Dendritic cell treated with granulocyte-macrophage colony-stimulating factor and Interleukin-4, amounts not matched to agents 40 ng/mL and 50 ng/mL, for 4 days (primary cell): ENCODE measurements around the gene SEMA4F.
"Not testable (repeated sequence)": the region's sequence is repeated elsewhere in the genome, so short reads cannot be mapped to it uniquely, and the experiment has no call there.

Experiments
- H3K27ac Mint-ChIP-seq: one replicate; pipeline ENCODE4 v1.8.0; 2022; ENCODE audit warnings: mild to moderate bottlenecking, mixed read lengths
- H3K27me3 Mint-ChIP-seq: one replicate; pipeline ENCODE4 v1.8.0; 2022; ENCODE audit warnings: mild to moderate bottlenecking, mixed read lengths
- H3K36me3 Mint-ChIP-seq: one replicate; pipeline ENCODE4 v1.8.0; 2022; ENCODE audit warnings: low read depth, mixed read lengths
- H3K4me1 Mint-ChIP-seq: one replicate; pipeline ENCODE4 v1.8.0; 2022; ENCODE audit warnings: low read depth, mixed read lengths
- H3K4me3 Mint-ChIP-seq: one replicate; pipeline ENCODE4 v1.8.0; 2022; ENCODE audit warnings: mild to moderate bottlenecking, moderate library complexity, mixed read lengths
- H3K9me3 Mint-ChIP-seq: one replicate; pipeline ENCODE4 v1.8.0; 2022; ENCODE audit warnings: mixed read lengths
- intact Hi-C: fragments of 100-400 bp; cut with micrococcal nuclease; formaldehyde crosslinking; loops from one replicate; pipeline ENCODE4 v1.15.0; 2022

SEMA4F gene, protein sequence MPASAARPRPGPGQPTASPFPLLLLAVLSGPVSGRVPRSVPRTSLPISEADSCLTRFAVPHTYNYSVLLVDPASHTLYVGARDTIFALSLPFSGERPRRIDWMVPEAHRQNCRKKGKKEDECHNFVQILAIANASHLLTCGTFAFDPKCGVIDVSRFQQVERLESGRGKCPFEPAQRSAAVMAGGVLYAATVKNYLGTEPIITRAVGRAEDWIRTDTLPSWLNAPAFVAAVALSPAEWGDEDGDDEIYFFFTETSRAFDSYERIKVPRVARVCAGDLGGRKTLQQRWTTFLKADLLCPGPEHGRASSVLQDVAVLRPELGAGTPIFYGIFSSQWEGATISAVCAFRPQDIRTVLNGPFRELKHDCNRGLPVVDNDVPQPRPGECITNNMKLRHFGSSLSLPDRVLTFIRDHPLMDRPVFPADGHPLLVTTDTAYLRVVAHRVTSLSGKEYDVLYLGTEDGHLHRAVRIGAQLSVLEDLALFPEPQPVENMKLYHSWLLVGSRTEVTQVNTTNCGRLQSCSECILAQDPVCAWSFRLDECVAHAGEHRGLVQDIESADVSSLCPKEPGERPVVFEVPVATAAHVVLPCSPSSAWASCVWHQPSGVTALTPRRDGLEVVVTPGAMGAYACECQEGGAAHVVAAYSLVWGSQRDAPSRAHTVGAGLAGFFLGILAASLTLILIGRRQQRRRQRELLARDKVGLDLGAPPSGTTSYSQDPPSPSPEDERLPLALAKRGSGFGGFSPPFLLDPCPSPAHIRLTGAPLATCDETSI

DNA sequence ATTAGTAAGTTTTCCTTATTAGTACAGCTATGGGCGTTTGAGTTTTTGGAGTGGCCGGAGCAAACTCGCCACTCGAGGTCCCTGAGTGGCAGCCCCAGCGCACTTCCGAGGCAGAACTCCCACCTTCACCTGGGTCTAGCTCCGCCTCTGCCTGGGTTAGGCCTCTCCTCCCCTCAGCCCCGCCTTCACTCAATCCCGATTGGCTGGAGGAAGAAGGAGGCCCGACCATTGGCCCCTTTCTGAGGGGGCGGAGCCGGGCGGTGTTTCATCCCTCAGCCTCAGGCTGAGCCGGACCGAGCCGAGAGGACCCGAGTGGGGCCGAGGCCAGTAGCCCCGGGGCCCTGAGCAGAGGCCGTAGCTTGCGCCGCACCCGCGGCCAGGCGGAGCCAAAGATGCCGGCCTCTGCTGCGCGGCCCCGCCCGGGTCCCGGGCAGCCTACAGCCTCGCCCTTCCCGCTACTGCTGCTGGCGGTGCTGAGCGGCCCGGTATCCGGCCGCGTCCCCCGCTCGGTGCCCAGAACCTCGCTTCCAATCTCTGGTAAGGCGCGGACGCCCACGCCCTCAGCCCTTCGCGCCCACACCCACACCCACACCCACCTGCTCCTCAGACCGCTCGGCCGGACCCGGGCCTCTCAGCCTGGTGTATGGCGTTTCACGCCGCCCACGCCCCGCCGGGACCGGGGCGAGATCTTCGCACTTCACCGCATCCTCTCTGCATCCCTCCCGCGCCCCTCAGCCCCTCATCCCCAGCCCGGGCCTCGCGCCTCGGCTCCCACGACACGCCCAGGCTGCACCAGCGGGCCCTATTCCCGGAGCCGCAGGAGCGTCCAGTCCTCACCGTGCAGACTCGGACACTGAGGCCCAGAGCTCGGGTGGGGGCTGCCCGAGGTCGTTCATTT is at the start of gene SEMA4F:
TSS of gene SEMA4F (plus strand) at position 263 of the 898 bp plus-strand sequence. CDS start at position 393, 130 bp downstream.
- H3K36me3 Mint-ChIP-seq, result no peaks in the 10 kb centered on the region
- intact Hi-C loops, result no loop called here
- H3K27ac Mint-ChIP-seq, result no peak within 1 kb of the TSS
- H3K27me3 Mint-ChIP-seq, result peaks cover 48% of the 10 kb centered on the region
- no peaks in the 10 kb centered on the region for H3K9me3 Mint-ChIP-seq
- peaks cover 12% of the 10 kb centered on the region for H3K4me1 Mint-ChIP-seq
- H3K4me3 Mint-ChIP-seq, result peak within 1 kb of the TSS; percentile 55

DNA sequence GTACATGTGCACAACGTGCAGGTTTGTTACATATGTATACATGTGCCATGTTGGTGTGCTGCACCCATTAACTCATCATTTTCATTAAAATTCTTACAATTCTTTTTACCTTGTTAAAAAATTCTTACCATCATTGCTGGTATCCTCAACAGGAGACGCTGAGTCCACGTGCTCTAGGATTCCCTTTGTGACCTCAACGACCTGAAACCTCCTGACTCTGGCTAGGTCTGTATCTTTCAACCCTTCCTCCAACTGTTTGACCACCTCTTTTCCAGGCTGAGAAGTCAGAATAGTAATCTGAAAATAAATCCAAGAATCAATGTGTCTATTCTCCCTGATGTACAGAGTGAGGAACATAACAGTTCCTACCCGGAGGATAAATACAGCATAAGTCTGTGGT is 47.1 kb upstream of the SEMA4F start:
- peaks cover 15% of the 10 kb centered on the region for H3K4me1 Mint-ChIP-seq
- H3K27me3 Mint-ChIP-seq, result peaks cover 31% of the 10 kb centered on the region
- no peak overlapping the region for H3K27ac Mint-ChIP-seq
- intact Hi-C loops, result no loop called here
- H3K4me3 Mint-ChIP-seq, result no peak overlapping the region
- no peaks in the 10 kb centered on the region for H3K36me3 Mint-ChIP-seq
- H3K9me3 Mint-ChIP-seq, result no peaks in the 10 kb centered on the region

DNA sequence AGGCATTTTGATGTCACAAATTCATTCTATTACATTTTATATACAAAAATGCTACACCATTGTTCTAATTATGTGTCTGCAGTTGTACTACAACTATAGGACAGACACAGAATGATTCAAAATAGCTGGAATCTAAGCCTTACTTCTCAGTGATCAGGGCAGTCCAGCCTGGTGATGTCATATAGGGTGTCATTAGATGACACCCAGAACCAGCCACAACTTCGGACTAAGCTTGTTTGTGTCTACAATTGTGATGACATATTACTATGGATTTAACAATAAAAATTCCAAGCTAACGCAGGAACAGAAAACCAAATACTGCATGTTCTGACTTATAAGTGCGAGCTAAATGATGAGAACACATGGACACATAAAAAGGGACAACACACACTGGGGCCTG is 36.9 kb upstream of the SEMA4F start:
- Mint-ChIP-seq H3K27me3 (peaks cover 3% of the 10 kb centered on the region), H3K36me3 (no peaks in the 10 kb centered on the region), H3K4me1 (peaks cover 15% of the 10 kb centered on the region), H3K9me3 (no peaks in the 10 kb centered on the region), H3K4me3 (no peak overlapping the region), H3K27ac (no peak overlapping the region)
- intact Hi-C loops, result no loop called here

DNA sequence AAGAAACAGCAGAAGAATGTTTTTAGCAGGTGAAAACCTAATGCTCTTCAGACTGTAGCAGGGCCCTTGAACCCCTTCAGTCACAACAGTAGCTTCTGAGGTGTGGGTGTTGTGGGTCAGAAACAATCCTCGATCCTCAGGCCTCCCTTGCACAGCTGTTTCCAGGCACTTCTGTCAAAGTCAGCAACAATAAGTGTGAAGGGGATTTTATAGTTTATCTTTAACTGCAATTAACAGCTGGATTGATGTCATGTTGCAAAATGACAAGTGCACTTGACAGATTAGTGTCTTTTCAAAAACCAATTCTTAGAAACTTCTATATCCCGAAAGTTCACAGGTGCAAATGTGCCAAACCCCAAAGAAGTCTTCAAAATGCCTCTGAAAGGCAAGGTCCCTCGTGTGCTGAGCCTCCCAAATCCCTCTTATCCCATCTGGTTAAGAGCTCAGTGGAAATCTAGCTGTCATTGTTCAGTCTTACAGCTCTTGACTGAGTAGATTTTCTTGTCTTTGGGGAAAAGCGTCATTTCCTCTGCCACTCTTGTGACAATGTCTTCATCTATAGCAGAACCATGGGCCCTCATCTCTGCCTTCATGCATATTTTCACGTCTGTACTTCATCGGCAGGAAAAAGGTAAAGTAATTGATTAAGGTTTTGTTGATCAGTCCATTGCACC is 35.5 kb upstream of the SEMA4F start:
- intact Hi-C loops, result no loop called here
- Mint-ChIP-seq H3K4me1 (peaks cover 15% of the 10 kb centered on the region), H3K4me3 (no peak overlapping the region), H3K27me3 (no peaks in the 10 kb centered on the region), H3K27ac (no peak overlapping the region), H3K9me3 (no peaks in the 10 kb centered on the region), H3K36me3 (no peaks in the 10 kb centered on the region)

DNA sequence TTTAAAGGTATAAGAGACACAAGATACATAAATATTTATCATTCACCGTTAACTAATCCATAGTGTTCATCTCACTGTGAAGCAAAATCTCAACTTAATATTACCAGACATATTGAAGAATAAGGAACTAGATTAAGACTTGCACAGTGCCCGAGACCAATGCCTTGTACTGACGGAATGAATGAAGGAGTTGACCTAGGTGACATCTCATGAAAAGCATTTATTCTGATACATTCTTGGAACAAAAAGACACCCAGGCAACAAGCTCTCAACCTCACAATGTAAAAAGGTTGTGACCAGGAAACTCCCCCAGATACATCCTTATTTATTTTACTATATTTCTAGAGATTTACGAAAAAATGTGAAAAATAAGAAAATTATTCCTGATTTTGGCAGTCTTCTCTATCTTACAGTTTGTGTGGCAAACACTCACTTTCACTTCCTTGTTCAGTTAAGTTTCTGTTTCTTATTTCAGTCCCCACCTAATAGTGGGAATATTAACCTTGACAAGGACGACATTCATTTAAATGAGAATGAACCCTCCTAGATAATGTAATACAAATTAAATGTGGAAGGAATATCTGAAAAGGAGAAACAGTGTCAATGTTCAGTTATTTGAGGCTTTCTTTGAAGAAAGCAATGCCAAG is 34.3 kb upstream of the SEMA4F start:
- Mint-ChIP-seq H3K27ac (peak overlapping the region; percentile 54), H3K27me3 (no peaks in the 10 kb centered on the region), H3K4me3 (peak overlapping the region; percentile 45), H3K4me1 (peaks cover 15% of the 10 kb centered on the region), H3K9me3 (no peaks in the 10 kb centered on the region), H3K36me3 (no peaks in the 10 kb centered on the region)
- intact Hi-C loops, result no loop called here

DNA sequence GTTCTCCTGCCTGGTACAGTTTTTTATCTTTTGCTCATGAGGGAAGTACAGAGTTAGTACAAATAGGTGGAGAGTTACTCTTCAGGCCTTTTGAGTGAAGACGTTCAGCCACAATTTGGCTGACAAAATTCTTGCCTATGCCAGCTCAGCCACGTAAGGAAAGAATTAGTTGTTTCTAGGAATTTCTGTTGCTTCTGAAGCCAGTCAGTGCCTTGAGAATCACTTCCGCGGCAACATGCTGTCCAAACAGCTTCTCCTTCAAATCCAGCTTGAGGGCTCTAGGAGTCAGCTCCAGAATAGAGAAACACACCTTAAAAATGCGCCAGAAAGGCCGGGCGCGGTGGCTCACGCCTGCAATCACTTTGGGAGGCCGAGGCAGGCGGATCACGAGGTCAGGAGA is 33.4 kb upstream of the SEMA4F start:
- intact Hi-C loops, result no loop called here
- Mint-ChIP-seq H3K9me3 (no peaks in the 10 kb centered on the region), H3K27ac (peak overlapping the region; percentile 54), H3K36me3 (no peaks in the 10 kb centered on the region), H3K27me3 (no peaks in the 10 kb centered on the region), H3K4me3 (no peak overlapping the region), H3K4me1 (peaks cover 15% of the 10 kb centered on the region)

DNA sequence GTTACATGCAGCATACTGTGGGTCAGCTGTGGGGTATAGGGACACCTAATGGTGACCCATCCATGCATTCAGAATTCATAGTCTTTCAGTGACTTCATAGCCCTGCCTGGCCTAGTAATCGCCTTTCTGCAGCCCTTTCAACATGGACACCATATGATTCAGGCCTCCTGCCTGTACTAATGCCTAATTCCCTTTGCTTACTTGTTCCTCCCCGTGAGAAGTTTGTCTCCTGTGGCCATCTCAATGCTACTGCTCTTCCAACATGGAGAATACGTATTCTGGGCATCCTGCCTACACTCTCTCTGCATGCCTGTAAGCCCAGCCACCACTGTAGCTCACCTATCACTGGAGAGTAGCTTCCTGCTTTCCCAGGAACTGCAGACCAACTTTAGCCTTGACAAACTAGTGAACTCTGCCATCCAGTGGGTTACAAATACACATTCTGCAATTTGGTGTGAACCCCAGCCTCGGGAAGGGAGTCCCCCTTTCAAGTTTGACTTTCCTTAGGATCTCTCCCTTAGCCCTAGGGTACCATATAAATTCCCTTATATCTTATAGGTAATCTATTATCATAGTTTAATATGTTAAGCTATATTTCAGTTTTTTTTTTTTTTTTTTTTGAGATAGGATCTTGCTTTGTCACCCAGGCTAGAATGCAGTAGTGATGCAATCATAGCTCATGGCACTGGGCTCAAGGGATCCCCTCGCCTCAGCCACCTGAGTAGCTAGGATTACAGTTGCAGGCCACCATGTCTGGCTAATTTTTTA is 28.2 kb upstream of the SEMA4F start:
- H3K27me3 Mint-ChIP-seq, result no peaks in the 10 kb centered on the region
- no peaks in the 10 kb centered on the region for H3K36me3 Mint-ChIP-seq
- no peak overlapping the region for H3K27ac Mint-ChIP-seq
- intact Hi-C loops, result no loop called here
- no peaks in the 10 kb centered on the region for H3K9me3 Mint-ChIP-seq
- no peak overlapping the region for H3K4me3 Mint-ChIP-seq
- no peaks in the 10 kb centered on the region for H3K4me1 Mint-ChIP-seq

DNA sequence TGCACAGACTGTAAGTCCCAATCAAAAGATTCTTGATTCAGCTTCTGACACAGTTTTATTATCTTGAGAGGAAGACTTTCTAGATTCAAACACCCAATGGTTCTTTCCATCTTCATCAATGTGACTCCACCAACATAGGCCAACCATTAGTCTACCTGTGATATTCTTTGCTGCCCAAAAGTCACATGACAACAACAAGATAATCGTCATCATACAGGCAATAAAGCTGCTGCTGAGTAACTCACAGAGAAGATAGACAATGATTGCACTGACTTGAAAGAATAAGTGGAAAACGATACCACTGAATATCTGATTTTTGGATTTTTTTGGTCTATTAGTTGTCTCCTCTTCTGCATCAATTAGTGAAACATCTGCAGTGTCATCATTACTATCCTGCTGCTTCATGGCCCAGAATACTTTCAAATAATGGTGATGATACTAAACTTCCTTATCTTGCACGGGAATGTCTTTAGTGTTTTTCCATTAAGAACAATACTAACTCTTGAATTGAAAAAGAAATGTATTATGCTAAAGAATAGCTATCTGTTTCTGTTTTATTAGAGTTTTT is 25.4 kb upstream of the SEMA4F start:
- Mint-ChIP-seq H3K4me1 (no peaks in the 10 kb centered on the region), H3K36me3 (no peaks in the 10 kb centered on the region), H3K9me3 (no peaks in the 10 kb centered on the region), H3K27me3 (no peaks in the 10 kb centered on the region), H3K4me3 (no peak overlapping the region), H3K27ac (no peak overlapping the region)
- intact Hi-C loops, result no loop called here

DNA sequence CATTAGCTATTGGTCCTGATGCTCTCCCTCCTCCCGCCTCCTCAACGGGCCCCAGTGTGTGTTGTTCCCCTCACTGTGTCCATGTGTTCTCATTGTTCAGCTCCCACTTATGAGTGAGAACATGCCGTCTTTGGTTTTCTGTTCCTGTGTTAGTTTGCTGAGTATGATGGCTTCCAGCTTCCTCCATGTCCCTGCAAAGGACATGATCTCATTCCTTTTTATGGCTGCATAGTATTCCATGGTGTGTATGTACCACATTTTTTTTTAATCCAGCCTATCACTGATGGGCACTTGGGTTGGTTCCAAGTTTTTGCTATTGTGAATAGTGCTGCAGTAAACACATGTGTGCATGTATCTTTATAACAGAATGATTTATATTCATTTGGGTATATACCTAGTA is 23.6 kb upstream of the SEMA4F start:
- H3K4me1 Mint-ChIP-seq, H3K9me3 Mint-ChIP-seq, H3K27ac Mint-ChIP-seq, H3K27me3 Mint-ChIP-seq, H3K4me3 Mint-ChIP-seq, intact Hi-C loops, H3K36me3 Mint-ChIP-seq: not testable (repeated sequence)

DNA sequence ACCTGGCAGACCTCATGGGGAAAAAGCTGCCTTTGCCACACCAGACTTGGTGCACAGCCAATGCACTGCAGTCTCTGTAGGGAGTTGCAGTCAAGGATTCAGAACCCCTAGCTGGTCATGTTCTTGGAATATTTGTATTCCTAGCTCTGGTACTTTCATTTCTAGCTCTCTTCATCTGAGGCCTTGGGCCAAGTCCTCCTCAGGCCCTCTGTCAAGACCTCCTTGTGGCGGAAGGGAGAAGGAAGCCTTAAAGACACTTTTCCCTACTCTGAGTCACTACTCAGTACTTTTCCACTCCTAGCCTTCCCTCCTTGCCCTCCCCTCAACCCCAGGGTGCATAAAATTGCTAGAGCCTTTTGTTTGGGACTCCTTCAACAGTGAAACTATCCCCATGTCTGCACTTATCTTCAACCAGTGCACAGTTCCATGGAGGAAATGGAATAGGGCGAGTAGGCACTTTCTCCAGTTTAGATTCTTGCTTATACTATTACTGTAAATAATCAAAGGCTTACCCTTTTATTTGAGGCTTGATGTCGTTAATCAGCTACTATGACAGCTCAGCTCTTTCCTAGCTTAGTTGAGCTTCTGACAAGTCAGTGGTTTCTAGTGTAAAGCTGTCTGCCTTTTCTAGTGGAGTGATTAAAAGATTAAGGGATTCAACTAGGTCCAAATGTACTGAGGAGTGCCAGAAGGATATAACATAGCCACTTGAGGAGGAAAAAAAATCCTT is 21.7 kb upstream of the SEMA4F start:
- H3K9me3 Mint-ChIP-seq, result no peaks in the 10 kb centered on the region
- no peak overlapping the region for H3K4me3 Mint-ChIP-seq
- no peaks in the 10 kb centered on the region for H3K36me3 Mint-ChIP-seq
- no peaks in the 10 kb centered on the region for H3K4me1 Mint-ChIP-seq
- intact Hi-C loops, result no loop called here
- H3K27ac Mint-ChIP-seq, result no peak overlapping the region
- peaks cover 10% of the 10 kb centered on the region for H3K27me3 Mint-ChIP-seq

DNA sequence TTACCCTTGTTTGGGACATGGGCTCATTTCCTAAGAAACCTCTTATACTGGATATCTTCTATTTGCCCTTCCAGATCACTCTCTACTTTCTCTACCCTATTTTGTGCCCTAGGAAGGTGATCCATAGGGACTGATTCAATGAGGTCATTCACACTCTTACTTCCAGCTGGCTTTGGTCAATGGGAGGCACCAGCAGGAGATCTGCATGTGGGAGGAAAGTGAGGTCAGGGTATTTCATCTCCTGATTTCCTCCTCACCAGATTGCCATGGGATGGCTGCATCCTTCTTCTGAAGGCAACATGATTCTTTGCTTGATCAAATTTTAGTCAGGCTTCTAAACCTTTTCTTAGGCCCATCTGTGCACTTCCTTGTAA is 21.1 kb upstream of the SEMA4F start:
- peaks cover 12% of the 10 kb centered on the region for H3K27me3 Mint-ChIP-seq
- H3K27ac Mint-ChIP-seq, result no peak overlapping the region
- no peaks in the 10 kb centered on the region for H3K4me1 Mint-ChIP-seq
- H3K9me3 Mint-ChIP-seq, result no peaks in the 10 kb centered on the region
- no peaks in the 10 kb centered on the region for H3K36me3 Mint-ChIP-seq
- intact Hi-C loops, result no loop called here
- H3K4me3 Mint-ChIP-seq, result no peak overlapping the region

DNA sequence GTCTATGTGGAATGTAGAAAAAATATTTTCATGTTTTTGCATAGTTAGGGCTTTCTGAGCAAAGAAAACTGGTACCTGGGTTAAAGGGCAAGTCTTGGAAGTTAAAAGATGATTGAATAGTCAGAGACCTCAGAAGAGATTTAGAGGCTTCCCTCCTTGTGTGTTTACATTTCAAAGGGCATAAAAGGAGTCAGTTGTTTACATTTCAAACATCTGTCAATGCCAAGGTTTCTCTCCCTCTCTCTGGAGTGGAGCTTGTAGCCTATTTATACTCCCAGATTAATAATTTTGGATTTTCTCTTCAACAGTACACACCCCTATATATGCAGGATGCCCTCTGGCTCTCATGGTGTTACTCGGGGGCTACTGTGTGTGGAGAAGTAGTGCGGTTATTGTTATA is 14.5 kb upstream of the SEMA4F start:
- no peak overlapping the region for H3K4me3 Mint-ChIP-seq
- no peaks in the 10 kb centered on the region for H3K9me3 Mint-ChIP-seq
- H3K4me1 Mint-ChIP-seq, result no peaks in the 10 kb centered on the region
- H3K27ac Mint-ChIP-seq, result no peak overlapping the region
- intact Hi-C loops, result no loop called here
- no peaks in the 10 kb centered on the region for H3K36me3 Mint-ChIP-seq
- H3K27me3 Mint-ChIP-seq, result peaks cover 16% of the 10 kb centered on the region
